Endodermal cell (in vitro differentiated cells): ENCODE results near the gene ZNF248. TPM values are rescaled to one million over a fixed set of nuclear protein-coding genes. Genes with fewer than 3 reads are reported as not detected.

Experiments
- DNase-seq: peaks from one replicate; pipeline ENCODE4 v3.0.0-alpha.2; 2017
- H3K27ac ChIP-seq: 2 replicates; pipeline ENCODE4 v1.5.1; 2013; ENCODE audit warnings: mild to moderate bottlenecking, low read depth, low read length, moderate library complexity
- H3K27me3 ChIP-seq: 2 replicates; pipeline ENCODE4 v1.6.1; 2013; ENCODE audit warnings: mild to moderate bottlenecking, low read length, moderate library complexity; ENCODE audit not compliant: insufficient read depth, control insufficient read depth, poor library complexity, severe bottlenecking
- H3K36me3 ChIP-seq: 2 replicates; pipeline ENCODE4 v1.7.0; 2013; ENCODE audit warnings: mild to moderate bottlenecking, low read length, moderate library complexity; ENCODE audit not compliant: control insufficient read depth, insufficient read depth
- H3K4me1 ChIP-seq: one replicate; pipeline ENCODE4 v1.7.0; 2013; ENCODE audit warnings: low read length; ENCODE audit not compliant: control insufficient read depth, insufficient read depth
- H3K4me3 ChIP-seq: 2 replicates; pipeline ENCODE4 v1.5.1; 2013; ENCODE audit warnings: mild to moderate bottlenecking, low read length, moderate library complexity
- H3K9ac ChIP-seq: 2 replicates; pipeline ENCODE4 v1.6.1; 2013; ENCODE audit warnings: mild to moderate bottlenecking, low read length, moderate library complexity; ENCODE audit not compliant: poor library complexity, severe bottlenecking; ENCODE audit errors: extremely low read depth
- H3K9me3 ChIP-seq: 2 replicates; pipeline ENCODE4 v1.6.1; 2013; ENCODE audit warnings: mild to moderate bottlenecking, low read length, moderate library complexity; ENCODE audit not compliant: control insufficient read depth
- H3K27ac Mint-ChIP-seq: 2 replicates; pipeline ENCODE4 v1.8.0; 2020; ENCODE audit warnings: mixed read lengths
- H3K27me3 Mint-ChIP-seq: 2 replicates; pipeline ENCODE4 v1.8.0; 2021; ENCODE audit warnings: mild to moderate bottlenecking, mixed read lengths; ENCODE audit not compliant: insufficient read depth
- H3K36me3 Mint-ChIP-seq: 2 replicates; pipeline ENCODE4 v1.8.0; 2020; ENCODE audit warnings: low read depth, mixed read lengths
- H3K4me1 Mint-ChIP-seq: 2 replicates; pipeline ENCODE4 v1.8.0; 2020; ENCODE audit warnings: mixed read lengths
- H3K4me3 Mint-ChIP-seq: 2 replicates; pipeline ENCODE4 v1.8.0; 2020; ENCODE audit warnings: mild to moderate bottlenecking, moderate library complexity, mixed read lengths
- H3K9me3 Mint-ChIP-seq: 2 replicates; pipeline ENCODE4 v1.8.0; 2020; ENCODE audit warnings: mild to moderate bottlenecking, mixed read lengths
- CTCF ChIP-seq: fragments of 200-600 bp; sonication (generic); conservative IDR thresholded peaks from 2 replicates; pipeline ENCODE4 v1.5.0; 2021; ENCODE audit warnings: antibody characterized with exemption, mild to moderate bottlenecking
- WGBS, 2 experiments: methylation state at CpG; one replicate each; pipeline versions ENCODE4 v1.1.5 to v1.1.7; 2013; ENCODE audit warnings: missing lambda C conversion rate in 2 of 2, mixed read lengths in 1 of 2; ENCODE audit not compliant: insufficient coverage in 1 of 2, insufficient read length in 1 of 2; 5-methylcytosine and 5-hydroxymethylcytosine counted together
- total RNA-seq, 2 donors: library from RNA; stranded (reverse); fragmentation: NEBNext Ultra II Directional in 1 of 2; extraction: Animal tissue kit (Norgen Biotek cat#: 25700) in 1 of 2; gene quantifications; 2 replicates in 1 of 2; 3 replicates in 1 of 2; pipeline ENCODE4 v1.2.1, GENCODE V29; 2021

ZNF248 gene
- total RNA-seq, 2 donors from 2014 or later = 7.2 to 17.8 TPM

DNA sequence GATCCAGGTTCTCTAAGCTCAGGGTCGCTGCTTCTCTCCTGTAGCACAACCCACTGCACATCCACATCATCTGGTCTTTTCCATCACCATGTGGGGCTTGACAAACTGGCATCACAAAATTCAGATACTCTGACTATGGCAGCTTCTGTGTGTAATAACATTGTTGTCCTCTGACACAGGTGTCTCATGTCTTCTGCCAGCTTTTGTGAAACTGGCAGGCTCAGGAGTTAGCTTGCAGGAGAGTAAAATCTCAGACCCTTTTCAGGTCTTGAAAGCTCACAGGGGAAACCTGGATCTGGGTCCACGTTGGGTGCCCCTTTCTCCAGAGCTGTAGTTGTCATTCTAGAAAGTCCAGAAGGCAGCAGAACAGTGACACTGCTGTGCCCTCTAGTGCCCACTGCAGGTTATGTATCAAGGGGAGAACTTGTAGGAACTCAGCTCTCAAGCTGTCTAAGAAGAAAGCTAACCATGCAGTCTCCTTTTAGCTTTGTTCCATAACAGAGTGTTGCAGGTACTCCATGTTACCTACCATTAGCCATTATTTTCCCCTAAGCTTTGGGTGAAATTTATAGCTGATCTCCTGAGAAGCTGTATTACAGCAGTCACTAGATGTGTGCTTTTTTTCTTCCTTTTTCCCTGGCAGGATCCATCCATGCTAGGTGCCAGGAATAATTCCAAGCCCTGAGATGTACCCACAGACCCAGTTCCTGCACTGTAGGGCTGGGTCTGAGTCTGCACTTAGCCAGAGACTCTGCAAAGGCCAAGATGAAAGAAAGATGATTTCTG lies 102.7 kb downstream of the ZNF248 start:
- Histone ChIP-seq H3K9me3 (peaks cover 77% of the 10 kb centered on the region), H3K27ac (no peak overlapping the region), H3K4me3 (no peak overlapping the region), H3K4me1 (no peaks in the 10 kb centered on the region), H3K36me3 (no peaks in the 10 kb centered on the region), H3K9ac (no peak overlapping the region), H3K27me3 (no peaks in the 10 kb centered on the region)
- Mint-ChIP-seq H3K4me1 (no peaks in the 10 kb centered on the region), H3K27ac (no peak overlapping the region), H3K9me3 (peaks cover 88% of the 10 kb centered on the region), H3K36me3 (peaks cover 4% of the 10 kb centered on the region), H3K27me3 (no peaks in the 10 kb centered on the region), H3K4me3 (no peak overlapping the region)
- TF ChIP-seq CTCF = peak; percentile 44
- no peak for DNase-seq
- WGBS, 2 experiments = 13 to 21% methylated on average over 2 of the region's 2 CpGs

DNA sequence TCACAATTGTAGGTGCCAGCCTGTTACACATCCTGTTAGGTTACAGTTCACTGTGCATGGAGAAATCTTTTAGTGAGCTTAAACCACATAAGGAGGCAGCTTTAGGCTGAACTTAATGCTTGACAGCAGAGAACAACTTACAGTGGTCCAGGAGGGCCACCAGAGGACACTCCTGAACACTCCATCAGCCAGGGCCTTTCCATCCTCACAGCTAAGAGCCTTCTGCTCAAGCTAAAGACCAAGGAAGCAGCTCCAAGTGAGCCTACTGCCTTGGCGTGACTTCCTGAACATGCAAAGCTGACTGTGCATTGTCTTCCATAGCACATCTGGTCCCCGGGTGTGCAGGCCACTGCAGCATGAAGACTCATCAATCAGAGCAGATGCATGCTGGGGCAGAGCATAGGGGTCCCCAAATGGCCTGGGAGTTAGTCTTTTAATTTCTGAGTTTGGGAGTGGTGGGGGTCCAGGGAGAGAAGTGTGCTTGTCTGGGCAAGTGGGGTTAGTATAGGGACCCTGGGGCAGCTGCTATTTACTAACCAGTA lies 105.0 kb downstream of the ZNF248 start:
- WGBS, 2 experiments = 80 to 81% methylated on average over 1 to 2 of the region's 2 CpGs
- H3K36me3 ChIP-seq = no peaks in the 10 kb centered on the region
- no peak overlapping the region for H3K27ac ChIP-seq
- Mint-ChIP-seq H3K36me3 (peaks cover 7% of the 10 kb centered on the region), H3K9me3 (peaks cover 87% of the 10 kb centered on the region), H3K27me3 (no peaks in the 10 kb centered on the region), H3K4me1 (no peaks in the 10 kb centered on the region), H3K27ac (no peak overlapping the region), H3K4me3 (no peak overlapping the region)
- H3K27me3 ChIP-seq = no peaks in the 10 kb centered on the region
- peaks cover 74% of the 10 kb centered on the region for H3K9me3 ChIP-seq
- no peak overlapping the region for H3K9ac ChIP-seq
- no peak for DNase-seq
- H3K4me1 ChIP-seq = no peaks in the 10 kb centered on the region
- no peak overlapping the region for H3K4me3 ChIP-seq
- no peak for TF ChIP-seq CTCF

DNA sequence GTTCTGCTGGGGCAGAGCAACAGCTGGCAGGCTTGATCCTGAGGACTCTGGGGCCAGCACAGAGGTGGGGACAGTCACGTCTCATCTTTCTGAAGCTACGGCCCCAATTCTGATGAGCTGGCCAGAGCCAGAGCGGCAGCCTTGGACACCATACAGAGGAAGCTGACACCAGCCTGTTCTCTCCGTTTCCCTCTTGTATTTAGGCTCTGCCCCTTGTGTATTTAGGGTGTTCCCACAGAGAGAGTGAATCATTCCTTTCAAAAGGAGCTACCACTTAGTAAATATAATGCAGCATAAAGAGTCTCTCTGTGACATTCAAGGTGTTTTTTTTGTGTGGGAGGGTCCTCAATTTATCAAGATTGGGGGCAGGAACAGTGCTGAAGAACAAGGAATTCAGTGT lies 109.2 kb downstream of the ZNF248 start:
- H3K4me1 ChIP-seq = no peaks in the 10 kb centered on the region
- no peaks in the 10 kb centered on the region for H3K36me3 ChIP-seq
- Mint-ChIP-seq H3K27ac (no peak overlapping the region), H3K36me3 (peaks cover 5% of the 10 kb centered on the region), H3K27me3 (no peaks in the 10 kb centered on the region), H3K9me3 (peaks cover 96% of the 10 kb centered on the region), H3K4me1 (no peaks in the 10 kb centered on the region), H3K4me3 (no peak overlapping the region)
- no peaks in the 10 kb centered on the region for H3K27me3 ChIP-seq
- no peak overlapping the region for H3K27ac ChIP-seq
- no peak overlapping the region for H3K4me3 ChIP-seq
- no peak overlapping the region for H3K9ac ChIP-seq
- H3K9me3 ChIP-seq = peaks cover 72% of the 10 kb centered on the region
- DNase-seq = no peak
- WGBS, 2 experiments = 55 to 73% methylated on average over 4 of the region's 4 CpGs
- no peak for TF ChIP-seq CTCF
